HUDEP-2 (cell line): ENCODE results near the gene SNRNP200.
A peak's percentile ranks its signal among the peaks of the same experiment; 100 is the strongest.

ENCODE experiments used
- DNase-seq, 76 experiments: peaks; one replicate each; lab custom pipeline; 2025; ENCODE audit not compliant: unreplicated experiment in 76 of 76; lab: John Stamatoyannopoulos, UW

SNRNP200 gene

DNA sequence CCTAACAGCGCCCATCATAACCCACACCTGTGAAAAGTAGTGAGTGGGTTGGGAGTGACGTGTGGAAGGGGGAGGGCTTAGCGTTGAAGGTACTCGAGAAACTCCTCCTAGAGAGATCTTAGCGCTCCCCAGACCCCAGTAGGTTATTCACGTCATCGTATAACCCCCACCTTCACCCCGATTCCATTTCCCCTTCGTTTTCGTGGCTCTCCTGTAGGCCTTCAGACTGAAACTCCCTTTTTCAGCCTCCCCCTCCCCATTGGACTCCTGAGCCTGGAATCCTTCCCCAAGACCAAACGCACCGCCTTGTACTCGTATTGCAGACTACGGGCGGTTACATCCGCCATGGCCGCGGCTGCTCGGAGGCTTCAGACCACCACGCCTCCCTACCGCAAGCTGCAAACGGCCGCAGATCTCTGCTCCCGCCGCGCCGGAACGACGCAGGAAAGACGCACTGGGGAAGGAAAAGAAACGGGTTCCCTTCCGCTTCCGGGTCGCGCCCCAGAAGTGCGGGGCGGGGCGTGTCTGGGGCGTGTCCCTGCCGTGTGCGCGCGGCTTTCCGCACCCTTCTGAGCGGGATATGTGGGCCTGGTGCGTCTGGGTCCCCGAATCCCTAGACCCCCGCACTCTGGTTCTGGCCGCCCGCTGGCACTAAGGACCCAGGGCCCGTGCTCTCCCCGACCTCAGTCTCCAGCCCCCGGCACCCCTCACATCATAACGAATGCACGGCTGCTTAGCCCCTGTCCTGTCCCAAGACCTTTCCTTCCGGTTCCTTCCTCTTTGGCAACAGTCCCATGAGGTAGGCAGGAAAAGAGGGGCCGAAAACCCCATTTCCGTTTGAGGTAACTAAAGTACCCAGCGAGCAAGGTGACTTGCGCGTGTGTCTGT lies at the start of gene SNRNP200:
Gene SNRNP200 (minus strand): TSS at position 456 of the 888 bp plus-strand sequence. CDS start 109 bp downstream, at position 347.
- peak in 74 of 76 experiments; percentile 14 to 91 (median 81) for DNase-seq

GRCh38 chr2:96354492-96354891 lies 49.1 kb upstream of the SNRNP200 start:
- no peak for DNase-seq

DNA sequence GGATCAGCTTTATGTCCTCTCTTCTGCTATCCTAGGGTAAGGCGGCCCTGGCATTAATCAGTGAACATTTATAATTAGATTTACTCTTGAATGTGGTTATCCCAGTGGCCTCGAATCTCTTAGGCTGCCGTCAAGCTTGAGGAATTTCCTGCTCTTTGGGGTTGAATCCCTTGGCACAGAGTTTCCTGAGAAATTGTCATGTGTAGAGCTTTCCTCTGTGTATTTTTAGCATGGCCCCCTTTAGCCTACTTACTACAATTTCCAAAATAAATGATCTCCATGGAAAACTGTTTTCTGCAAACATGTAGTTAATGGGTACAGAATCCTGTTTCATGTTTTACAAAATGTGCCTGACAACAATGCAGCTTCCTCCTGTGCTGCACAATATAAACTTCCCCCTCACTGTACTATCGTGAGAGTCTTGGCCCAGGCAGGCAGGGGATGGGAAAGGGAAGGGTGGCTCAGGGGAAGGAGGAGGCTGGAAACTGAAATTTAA lies 48.3 kb upstream of the SNRNP200 start:
- peak in 9 of 76 experiments; percentile 8 to 78 (median 32) for DNase-seq

GRCh38 chr2:96353032-96353561 lies 47.8 kb upstream of the SNRNP200 start:
- DNase-seq, result peak in 75 of 76 experiments; percentile 10 to 91 (median 81)

GRCh38 chr2:96347395-96347794 lies 42.0 kb upstream of the SNRNP200 start:
- DNase-seq, result no peak

- DNase-seq, result no peak
Measured at GRCh38 chr2:96345868-96346462, 40.6 kb upstream of the SNRNP200 start.

GRCh38 chr2:96345438-96345837 lies 40.1 kb upstream of the SNRNP200 start:
- no peak for DNase-seq

GRCh38 chr2:96344011-96344410 lies 38.7 kb upstream of the SNRNP200 start:
- no peak for DNase-seq

GRCh38 chr2:96342085-96342484 lies 36.7 kb upstream of the SNRNP200 start:
- DNase-seq, result peak in 50 of 76 experiments; percentile 3 to 77 (median 38)

DNA sequence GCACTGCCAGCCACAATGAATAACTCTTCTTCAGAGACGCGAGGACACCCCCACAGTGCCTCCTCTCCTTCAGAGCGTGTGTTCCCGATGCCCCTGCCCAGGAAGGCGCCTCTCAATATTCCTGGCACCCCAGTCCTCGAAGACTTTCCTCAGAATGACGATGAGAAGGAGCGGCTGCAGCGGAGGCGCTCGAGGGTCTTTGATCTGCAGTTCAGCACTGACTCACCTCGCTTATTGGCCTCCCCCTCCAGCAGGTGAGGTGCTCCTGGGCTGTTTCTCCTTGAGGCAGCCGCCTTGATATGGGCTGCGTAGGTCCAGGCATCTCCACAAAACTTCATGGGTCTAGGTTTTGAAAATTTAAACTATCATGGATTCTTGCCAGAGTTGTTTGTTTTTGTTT lies 36.3 kb upstream of the SNRNP200 start:
- no peak for DNase-seq

GRCh38 chr2:96340493-96341414 lies 35.4 kb upstream of the SNRNP200 start:
- no peak for DNase-seq

DNA sequence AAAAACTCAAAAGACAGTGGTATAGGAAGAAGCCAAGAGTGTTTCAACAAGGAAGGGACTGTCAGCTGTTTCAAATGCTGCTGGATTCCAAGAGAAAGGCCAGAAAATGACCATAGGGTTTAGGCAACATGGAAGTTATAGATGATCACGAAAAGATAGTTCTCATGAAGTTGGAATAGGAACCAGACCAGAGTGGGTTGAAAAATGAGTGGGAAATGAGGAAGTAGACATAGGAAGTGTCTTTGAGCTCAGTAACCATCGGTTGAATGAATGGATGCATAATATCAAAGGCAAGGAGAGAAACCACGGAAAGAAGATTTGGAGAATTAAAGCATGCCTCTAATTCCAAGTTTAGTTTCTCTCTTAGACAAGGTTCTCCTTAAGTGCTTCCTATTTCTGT lies 31.5 kb upstream of the SNRNP200 start:
- DNase-seq, result no peak

GRCh38 chr2:96336104-96336775 lies 30.9 kb upstream of the SNRNP200 start:
- peak in 1 of 76 experiments; percentile 46 for DNase-seq

DNA sequence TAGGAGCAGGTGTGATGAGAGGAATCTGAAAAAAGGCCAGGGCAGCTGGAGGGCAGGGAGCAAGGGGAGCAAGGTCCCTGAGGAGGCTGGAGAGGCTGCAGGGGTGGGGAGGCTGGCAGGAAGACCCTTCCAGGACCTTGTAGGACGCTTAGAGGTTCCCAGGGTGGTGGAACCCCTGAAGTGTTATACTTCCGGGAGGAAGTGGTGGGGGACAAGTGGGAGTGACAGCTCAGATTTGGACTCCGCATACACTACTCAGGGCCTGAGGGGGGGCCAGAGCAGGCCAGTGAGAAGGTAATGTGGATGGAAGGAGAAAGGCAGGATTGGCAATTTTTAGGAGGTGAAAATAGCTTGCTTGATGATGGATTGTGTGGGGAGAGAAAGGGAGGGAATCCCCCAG lies 28.4 kb upstream of the SNRNP200 start:
- no peak for DNase-seq

DNA sequence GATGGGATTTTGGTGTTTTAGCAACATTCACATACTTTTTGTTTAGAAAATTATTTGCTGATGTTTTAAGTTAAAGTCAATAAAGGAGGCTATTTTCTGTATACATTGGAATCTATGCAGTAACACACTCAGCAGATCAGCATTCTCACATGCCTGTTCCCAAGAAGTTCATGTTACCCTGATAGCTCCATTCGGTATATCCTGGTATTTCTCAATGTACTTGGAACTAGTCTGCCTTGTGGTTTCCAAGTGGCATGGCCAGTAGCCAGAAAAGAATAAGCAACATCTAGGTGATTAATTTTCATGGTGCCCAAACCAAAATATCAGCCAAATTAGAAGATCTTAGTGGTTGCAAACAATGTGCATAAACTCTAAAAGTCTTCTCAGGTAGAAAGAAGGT lies 25.1 kb upstream of the SNRNP200 start:
- no peak for DNase-seq

- DNase-seq, result no peak
Measured at GRCh38 chr2:96329874-96330273, 24.5 kb upstream of the SNRNP200 start.

GRCh38 chr2:96329456-96329855 lies 24.1 kb upstream of the SNRNP200 start:
- DNase-seq, result peak in 12 of 76 experiments; percentile 5 to 40 (median 16)

- no peak for DNase-seq
Measured at GRCh38 chr2:96326990-96327820, 21.9 kb upstream of the SNRNP200 start.

- DNase-seq, result no peak
Measured at GRCh38 chr2:96326564-96326963, 21.2 kb upstream of the SNRNP200 start.
